ENCODE data around the gene MYMK. TPM values are rescaled to one million over a fixed set of nuclear protein-coding genes. Genes with fewer than 3 reads are reported as not detected.

Gene MYMK
- total and polyA plus RNA-seq, 2 of the 13 experiments (the other 11 are each of a cell fraction or from before 2014, with no cell fraction given), result not detected

GRCh38 chr9:133477992-133478850 lies 46.5 kb downstream of the MYMK start (continued):
- no peak for TF ChIP-seq CHD4 (IDR thresholded peaks at IDR 0.05; ENCODE audit: borderline replicate concordance, low read length)
- no peak for TF ChIP-seq NFKB2 (CRISPR knock-in tag; IDR thresholded peaks at IDR 0.05; ENCODE audit: borderline replicate concordance)
- TF ChIP-seq CEBPG (CRISPR knock-in tag; IDR thresholded peaks at IDR 0.05), result 0 out of 2 replicates have a peak, but pooled peaks have one; percentile 15
- no peak for TF ChIP-seq SMC3 (IDR thresholded peaks at IDR 0.05; ENCODE audit: low read length)
- no peak for TF ChIP-seq SUZ12 (IDR thresholded peaks at IDR 0.05; ENCODE audit: low read depth, low read length)
- no peak for TF ChIP-seq LCORL (IDR thresholded peaks at IDR 0.05)
- TF ChIP-seq LCORL (CRISPR knock-in tag; IDR thresholded peaks at IDR 0.05), result peak; percentile 45; the same call in 1 of the 2 replicates
- TF ChIP-seq U2AF2 (IDR thresholded peaks at IDR 0.05; ENCODE audit: low read depth, low read length), result no peak
- TF ChIP-seq ZNF407 (CRISPR knock-in tag; IDR thresholded peaks at IDR 0.05; ENCODE audit: not compliant biosample characterization), result no peak
- no peak for TF ChIP-seq EED (CRISPR knock-in tag; IDR thresholded peaks at IDR 0.05)
- no peak for TF ChIP-seq KIAA2018 (CRISPR knock-in tag; IDR thresholded peaks at IDR 0.05; ENCODE audit: borderline replicate concordance)
- TF ChIP-seq SOX13 (IDR thresholded peaks at IDR 0.05), result no peak
- peak in 1 of 2 experiments; percentile 59; a peak in 2 of 4 replicates for TF ChIP-seq SOX13 (CRISPR knock-in tag; conservative IDR thresholded peaks at IDR 0.05 in 1 of 2, IDR thresholded peaks at IDR 0.05 in 1 of 2)
